LoVo (cell line): ENCODE measurements around the gene ADGRG3.
"Not testable (repeated sequence)": the region's sequence is repeated elsewhere in the genome, so short reads cannot be mapped to it uniquely, and the experiment has no call there.

Experiments used
- DNase-seq: peaks from one replicate; pipeline ENCODE4 v3.0.0-alpha.2; 2016; ENCODE audit warnings: low spot score

The ADGRG3 gene

DNA sequence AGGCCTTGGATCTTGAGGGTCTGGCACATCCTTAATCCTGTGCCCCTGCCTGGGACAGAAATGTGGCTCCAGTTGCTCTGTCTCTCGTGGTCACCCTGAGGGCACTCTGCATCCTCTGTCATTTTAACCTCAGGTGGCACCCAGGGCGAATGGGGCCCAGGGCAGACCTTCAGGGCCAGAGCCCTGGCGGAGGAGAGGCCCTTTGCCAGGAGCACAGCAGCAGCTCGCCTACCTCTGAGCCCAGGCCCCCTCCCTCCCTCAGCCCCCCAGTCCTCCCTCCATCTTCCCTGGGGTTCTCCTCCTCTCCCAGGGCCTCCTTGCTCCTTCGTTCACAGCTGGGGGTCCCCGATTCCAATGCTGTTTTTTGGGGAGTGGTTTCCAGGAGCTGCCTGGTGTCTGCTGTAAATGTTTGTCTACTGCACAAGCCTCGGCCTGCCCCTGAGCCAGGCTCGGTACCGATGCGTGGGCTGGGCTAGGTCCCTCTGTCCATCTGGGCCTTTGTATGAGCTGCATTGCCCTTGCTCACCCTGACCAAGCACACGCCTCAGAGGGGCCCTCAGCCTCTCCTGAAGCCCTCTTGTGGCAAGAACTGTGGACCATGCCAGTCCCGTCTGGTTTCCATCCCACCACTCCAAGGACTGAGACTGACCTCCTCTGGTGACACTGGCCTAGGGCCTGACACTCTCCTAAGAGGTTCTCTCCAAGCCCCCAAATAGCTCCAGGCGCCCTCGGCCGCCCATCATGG lies 4.0 kb upstream of the ADGRG3 start:
- DNase-seq: no peak

DNA sequence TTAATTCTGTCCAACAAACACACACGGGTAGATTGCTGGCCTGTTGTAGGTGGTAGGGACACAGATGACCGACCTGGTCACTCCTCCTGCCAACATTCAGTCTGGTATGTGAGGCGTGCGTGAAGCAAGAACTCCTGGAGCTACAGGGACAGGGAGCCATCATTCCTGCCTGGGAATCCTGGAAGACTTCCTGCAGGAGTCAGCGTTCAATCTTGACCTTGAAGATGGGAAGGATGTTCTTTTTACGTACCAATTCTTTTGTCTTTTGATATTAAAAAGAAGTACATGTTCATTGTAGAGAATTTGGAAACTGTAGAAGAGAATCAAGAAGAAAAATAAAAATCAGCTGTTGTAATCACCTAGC lies 3.5 kb upstream of the ADGRG3 start:
- DNase-seq: no peak

DNA sequence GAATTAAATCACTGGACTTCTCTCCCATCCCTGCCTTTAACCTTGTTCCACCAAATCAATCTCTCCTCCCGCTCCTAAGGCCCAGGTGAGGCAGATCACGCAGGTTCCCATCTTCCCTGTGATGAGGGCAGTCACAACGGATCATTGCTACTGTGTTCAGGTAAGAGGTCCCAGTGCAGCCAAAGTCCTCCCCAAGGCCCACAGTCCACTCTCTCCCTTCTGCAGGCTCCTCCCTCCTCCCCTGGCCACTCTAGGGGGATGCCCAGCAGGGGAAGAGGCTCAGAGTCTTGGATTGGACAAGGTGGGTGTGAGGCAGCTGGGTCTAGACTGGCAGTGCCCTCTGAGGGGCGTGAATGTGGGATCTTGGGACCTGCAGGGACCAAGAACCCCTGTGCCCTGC lies 2.6 kb upstream of the ADGRG3 start:
- no peak for DNase-seq

DNA sequence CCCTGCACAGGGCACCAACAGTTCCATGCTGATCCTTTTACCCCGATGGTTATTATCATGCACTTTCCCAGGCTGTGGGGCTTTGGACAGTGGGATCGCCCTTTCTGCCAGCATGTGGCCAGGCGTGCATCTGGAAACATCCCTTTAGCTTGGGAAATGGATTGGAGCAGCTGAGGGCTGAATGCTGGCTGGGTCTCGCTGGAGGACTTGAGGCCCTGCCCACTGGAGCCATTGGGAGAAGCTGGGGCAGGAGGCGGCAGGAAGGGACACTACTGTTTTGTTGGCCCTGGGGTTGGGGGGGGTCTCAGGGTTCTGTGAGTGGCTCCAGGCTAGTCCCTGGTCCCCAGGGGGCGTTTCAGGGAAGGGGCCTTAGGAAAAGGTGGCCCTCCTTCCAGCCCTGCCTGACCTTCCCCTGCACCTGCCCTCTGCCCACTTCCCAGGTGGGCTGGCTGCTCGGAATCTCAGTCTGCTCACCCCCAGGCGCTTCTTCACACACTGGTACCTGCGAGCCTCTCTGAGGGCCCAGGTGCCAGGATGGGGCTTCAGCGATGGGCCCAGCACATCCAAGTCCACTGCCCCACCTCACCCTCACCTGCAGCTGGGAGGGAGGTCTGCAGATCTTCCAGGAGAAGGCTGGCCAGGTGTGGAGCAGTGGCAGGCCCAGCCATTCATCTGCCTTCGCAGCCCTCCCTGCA lies 1.6 kb upstream of the ADGRG3 start:
- DNase-seq: no peak

DNA sequence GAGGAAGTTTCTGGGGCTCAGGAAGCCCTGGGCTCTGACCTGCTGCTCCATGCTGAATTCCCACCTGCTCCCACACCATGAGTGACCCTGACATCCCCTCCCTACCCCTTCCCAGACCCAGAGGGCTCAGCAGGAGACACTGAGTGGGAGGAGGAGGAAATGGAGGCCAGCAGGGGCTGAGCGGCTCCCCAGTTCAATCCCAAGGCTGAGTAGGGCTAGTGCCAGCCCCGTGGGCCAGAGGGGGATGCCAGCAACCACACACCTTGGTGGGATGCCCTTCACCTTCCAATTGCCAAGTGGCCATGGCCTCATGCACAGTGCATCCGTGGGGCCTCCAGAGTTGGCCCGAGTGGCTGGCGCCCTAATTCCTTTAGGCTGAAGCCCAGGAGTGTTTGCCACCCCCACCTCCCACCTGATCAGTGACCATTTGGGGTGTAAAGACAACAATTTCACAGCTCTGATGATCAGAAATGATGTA lies 1.0 kb upstream of the ADGRG3 start:
- no peak for DNase-seq

DNA sequence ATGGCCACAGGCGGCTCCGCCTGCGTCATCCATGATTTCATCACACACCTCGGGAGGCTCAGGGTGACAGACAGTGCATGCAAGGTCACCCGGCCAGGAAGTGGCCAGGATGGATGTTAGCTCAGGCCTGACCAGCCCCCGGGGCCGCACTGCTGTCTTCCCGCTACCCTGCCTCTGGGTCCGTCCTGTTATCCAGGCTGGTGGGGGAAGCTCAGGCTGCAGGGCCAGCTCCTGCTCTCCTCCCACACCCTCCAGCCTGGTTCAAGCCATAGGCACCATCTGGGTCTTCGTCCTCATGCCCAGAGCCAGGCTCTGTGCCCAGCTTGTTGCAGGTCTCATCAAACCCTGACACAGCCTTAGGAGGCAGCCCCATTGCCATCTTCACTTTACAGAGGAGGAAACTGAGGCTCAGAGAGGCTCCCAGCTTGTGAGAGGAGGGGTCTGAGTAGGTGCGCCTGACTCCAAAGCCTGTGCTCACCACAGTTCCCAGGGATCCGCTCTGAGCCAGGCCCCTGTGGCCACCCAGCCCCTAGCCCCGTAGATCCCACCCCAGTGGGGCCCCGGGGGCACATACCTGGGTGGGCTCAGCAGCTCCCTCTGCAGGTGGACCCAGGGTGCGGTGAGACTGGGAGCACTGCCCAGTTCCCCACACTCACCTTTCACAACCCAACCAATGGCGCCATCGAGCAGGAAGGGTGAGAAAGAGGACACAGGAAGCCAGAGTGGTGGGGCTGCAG lies 412 bp upstream of the ADGRG3 start:
- DNase-seq: no peak

DNA sequence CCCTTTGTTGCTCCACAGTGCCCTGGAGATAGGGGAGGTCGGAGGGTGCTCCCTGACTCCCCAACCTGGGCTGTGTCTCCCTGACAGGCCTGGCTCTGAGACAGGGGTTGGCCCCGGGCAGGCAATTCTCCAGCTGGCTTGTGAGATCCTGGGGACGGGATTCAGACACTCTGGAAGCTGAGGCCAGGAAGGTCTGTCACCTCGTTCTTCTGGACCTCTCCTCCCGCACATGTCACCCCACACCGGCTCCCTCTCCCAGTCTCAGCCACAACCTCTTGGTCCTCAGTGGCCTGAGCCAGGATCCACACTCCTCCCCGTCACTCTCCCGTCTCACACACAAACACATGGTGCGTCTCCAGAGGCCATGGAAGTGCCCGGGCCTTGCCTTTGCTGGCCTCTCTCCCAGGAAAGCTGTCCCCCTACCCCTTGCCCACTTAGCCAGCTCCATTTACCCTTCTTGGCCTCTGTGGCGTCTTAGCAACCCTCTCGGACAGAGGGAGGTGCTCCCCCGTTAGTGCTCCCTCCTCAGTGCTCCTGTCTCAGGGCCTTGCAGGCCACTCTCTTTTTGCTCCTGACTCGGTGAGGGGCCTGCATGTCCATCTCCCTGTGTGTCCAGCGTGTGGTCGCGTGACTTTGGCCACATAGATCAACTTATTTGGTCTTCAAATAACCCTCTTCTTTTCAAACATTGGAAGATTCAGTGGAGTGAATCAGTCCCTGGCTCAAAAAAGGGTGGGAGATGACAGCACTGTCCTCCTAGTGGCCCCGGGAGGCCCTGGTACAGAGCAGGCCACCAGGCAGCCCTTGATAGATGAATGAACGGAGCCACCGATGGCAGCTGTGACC lies 747 bp downstream of the ADGRG3 start:
- no peak for DNase-seq

DNA sequence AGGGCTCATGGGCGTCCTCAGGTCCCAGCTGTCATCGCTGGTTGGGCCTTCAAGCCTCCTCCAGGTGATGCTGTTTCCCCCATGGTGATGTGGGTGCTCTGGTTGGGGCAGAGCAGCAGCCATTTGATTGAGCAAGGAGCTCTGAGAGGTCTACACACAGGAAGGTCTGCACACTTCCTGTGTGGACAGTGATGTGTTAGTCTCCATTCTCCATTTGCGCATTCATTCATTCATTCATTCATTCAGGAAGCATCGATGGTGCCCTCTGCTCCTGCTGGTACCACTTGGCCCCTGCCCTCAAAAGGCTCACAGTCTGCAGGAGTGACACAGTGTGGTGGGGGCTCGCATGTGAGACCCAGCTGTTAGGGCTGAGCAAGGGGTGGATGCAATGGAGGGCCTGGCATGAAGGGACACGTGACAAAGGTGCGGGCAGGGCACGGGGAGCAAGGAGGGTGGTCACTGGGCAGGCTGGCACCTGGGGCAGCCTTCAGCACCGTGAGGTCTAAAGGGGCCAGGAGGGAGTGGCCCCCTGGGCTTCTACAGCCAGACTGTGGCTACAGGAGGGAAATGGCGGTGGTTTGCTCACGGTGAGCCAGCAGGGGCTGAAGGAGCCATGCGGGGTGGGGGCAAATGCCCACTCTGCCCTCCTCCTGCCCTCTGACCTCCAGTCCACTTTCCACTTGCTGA lies 1.5 kb downstream of the ADGRG3 start:
- no peak for DNase-seq

DNA sequence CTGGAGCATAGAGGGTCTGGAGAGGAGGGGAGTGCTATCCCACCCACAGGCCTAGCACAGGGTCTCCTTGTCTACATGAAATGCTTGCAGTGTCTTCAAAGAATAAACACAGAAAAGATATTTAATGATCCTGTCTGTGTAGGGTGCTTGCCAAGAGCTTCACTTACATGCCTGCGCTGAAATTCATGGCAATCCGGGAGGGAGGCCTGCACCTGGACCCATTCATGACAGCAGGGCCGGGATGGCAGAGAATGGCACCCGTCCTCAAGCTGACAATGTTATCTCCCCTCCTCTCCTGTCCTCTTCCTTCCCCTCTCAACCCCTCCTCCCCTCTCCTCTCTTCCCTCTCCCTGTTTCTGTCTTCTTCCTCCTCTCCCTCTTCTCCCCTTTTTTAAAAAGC lies 2.1 kb downstream of the ADGRG3 start:
- no peak for DNase-seq

DNA sequence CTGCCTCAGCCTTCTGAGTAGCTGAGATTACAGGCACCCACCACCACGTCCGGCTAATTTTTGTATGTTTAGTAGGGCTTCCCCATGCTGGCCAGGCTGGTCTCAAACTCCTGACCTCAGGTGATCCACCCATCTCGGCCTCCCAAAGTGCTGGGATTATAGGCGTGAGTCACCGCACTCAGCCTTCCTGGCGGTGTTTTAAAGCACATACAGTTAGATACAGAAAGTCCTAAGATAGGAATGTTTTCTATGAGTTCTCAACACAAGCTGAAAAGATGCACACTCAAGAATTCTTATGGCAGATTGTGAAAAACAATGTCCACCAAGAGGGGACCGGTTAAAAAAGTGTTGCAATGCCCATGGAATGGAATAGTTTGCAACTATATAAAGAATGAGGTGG lies 3.3 kb downstream of the ADGRG3 start:
- not testable (repeated sequence) for DNase-seq

DNA sequence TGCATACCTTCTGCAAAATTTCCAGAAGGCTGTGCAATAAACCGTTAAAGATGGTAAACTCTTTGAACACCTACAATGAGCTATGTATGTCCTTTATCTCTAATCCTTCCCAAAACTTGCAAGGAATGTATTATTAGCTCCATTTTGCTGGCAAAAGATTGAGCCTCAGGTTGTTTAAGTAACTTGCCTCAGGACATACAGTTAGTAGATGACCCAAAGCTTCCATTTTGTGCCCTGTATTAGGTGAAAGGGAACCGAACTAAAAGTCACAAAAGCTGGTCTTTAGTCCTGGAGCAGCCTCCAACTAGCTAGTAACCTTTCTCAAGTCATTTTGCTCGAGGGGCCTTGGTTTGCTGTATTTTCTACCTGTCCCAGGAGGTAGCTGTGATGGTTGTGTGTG lies 4.3 kb downstream of the ADGRG3 start:
- DNase-seq: no peak

DNA sequence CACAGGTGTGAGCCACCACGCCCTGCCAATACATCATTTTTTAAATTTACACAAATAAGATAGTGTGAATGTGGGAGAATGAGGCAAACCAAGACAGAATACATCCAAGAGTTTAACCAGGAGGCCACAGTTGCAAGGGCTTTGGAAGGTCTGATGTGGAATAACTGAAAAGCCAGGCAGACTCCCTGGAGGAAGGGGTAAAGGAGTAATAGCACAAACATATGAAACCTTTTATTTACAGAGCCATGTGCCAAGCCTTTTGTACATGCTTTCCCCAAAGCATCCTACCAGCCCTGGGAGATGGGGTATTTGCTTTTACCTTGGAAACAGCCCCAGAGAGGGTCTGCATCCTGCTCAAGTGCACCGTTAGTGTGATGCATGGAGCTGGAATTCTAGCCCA lies 4.7 kb downstream of the ADGRG3 start:
- DNase-seq: no peak

DNA sequence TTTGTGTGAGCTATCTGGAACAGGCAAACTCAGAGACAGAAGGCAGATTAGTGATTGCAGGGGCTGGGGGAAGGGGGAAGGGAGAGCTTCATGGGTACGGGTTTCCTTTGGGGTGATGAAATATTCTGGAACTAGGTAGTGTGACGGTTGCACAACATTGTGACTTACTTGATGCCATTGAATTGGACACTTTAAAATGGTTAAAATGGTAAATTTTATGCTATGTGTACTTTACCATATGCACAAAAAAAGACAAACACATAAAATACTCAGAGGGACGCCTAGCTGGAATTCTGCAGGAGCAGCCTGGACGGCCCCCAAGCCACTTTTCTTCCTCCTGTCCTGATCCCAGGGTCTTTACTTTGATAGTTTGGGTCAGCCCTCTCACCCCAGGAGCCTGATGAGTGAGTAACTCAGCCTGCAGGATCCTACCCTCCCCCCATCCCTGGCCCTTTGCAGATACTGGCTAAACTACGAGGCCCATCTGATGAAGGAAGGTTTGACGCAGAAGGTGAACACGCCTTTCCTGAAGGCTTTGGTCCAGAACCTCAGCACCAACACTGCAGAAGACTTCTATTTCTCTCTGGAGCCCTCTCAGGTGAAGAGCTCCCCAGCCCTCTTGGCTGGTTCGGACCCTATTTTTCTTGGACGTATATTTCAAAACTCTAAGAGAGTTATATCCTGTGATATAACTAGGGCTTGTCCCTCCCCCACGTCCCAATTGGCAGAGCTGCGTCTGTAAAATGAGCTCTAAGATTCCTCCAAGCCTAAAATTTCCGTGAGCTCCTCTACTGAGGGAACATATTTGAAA lies 7.8 kb downstream of the ADGRG3 start:
- DNase-seq: no peak

DNA sequence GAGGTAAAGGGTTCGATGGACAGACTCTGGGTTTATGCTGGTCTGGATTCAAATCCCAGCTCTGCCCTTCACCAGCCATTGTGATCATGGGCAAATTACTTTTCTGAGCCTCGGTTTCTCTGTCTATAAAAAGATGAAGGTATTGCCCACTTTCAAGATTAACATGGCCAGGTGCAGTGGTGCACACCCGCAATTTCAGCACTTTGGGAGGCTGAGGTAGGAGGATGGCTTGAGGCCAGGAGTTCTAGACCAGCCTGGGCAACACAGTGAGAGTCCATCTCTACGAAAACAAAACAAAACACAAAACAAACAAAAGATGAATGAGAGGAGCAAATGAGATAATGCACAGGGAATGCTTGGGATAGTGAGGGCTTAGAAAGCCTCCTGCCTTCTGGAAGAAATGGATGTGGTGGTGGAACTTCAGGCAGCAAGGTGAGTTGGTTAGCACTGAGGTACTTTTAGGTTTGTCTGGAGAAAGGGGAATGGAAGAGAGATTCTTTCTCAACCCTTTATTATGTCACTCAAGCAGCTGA lies 8.5 kb downstream of the ADGRG3 start:
- no peak for DNase-seq

DNA sequence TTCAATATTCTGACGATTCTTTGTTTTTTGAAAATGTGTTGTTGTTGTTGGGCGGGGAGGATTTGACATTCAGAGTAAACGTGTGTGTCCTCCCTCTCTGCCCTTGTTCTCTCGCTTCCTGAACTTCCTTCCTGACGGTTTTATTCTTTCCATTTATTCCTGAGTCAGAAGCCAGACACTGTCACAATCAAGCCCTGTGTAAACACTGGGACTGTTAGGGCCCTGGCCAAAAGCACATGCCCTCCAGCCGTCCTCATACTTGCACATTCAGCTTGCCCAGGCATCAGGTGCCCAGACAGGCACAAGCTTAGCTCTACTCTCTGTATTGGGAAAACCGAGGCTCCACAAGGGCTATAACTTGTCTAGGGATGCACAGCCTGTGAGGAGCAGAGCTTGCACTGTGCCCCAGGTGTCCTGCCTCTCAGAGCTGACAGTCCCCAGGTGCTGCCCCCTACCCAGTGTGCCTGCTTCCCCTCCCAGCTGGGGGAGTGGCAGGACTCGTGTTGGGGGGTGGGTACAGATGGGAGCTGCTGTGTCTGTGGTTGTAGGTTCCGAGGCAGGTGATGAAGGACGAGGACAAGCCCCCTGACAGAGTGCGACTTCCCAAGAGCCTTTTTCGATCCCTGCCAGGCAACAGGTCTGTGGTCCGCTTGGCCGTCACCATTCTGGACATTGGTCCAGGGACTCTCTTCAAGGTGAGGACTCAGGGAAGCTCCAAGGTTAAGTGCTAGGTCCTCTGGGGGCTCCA lies 9.7 kb downstream of the ADGRG3 start:
- no peak for DNase-seq

DNA sequence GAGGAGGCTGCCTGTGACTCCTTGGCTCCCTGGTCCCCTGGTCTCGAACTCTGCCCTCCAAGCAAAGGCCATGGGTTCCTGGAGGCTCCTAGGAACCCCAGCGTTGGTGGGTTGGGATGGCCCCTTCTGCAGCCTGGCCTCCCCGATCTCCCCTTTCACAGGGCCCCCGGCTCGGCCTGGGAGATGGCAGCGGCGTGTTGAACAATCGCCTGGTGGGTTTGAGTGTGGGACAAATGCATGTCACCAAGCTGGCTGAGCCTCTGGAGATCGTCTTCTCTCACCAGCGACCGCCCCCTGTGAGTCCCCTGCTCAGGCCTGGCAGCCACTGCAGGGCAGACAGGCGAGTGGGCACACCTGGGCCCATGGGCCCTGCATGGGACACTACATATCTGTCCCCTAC lies 10.9 kb downstream of the ADGRG3 start:
- DNase-seq: no peak

DNA sequence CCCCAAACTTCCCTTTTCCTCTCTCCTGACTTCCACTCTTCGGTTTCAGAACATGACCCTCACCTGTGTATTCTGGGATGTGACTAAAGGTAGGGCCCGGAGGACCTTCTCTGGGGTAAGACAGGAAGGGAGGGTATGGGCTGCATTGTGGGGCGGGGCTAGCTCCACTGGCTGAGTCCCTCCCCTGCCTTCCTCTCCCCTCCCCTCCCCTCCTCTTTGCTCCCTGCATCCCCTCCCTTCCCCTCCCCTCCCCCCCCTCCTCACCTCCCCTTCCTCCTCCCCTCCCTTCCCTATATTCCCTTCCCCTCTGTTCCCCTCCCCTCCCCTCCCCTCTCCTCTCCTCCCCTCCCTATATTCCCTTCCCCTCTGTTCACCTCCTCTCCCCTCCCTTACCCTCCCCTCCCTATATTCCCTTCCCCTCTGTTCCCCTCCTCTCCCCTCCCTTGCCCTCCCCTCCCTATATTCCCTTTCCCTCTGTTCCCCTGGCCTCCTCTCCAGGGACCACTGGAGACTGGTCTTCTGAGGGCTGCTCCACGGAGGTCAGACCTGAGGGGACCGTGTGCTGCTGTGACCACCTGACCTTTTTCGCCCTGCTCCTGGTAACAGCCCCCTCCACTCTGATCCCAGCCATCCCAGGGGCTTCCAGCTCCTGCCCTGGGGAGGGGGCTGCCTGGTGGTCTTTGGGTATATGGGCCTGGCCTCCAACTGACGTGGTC lies 11.8 kb downstream of the ADGRG3 start:
- no peak for DNase-seq

DNA sequence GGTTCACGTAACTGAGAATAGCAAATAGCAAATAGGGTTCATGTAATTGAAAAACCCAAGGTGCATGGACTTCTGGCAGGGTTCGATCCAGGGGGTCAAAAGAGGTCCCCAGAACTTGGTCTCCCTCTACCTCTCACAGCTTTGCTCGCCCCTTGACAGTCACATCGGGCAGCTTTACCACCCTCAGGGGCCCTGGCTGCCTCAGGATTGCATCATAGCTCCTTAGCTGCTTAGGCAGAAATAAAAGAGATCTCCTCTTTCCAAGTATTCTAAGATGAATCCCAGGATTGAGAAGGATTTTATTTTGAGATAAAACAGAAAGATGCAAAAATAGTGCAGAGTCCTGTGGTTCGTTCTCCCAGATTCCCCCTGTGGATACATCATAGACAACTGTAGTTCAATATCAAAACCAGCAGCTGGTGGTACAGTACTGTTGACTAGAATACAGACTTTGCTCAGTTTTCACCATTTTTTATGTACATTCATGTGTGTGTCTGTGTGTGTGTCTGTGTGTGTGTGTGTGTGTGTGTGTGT lies 12.8 kb downstream of the ADGRG3 start:
- DNase-seq: no peak
